ENCODE data around the gene GPR68.
"Not testable (repeated sequence)": the region's sequence is repeated elsewhere in the genome, so short reads cannot be mapped to it uniquely, and the experiment has no call there.

The GPR68 gene

DNA sequence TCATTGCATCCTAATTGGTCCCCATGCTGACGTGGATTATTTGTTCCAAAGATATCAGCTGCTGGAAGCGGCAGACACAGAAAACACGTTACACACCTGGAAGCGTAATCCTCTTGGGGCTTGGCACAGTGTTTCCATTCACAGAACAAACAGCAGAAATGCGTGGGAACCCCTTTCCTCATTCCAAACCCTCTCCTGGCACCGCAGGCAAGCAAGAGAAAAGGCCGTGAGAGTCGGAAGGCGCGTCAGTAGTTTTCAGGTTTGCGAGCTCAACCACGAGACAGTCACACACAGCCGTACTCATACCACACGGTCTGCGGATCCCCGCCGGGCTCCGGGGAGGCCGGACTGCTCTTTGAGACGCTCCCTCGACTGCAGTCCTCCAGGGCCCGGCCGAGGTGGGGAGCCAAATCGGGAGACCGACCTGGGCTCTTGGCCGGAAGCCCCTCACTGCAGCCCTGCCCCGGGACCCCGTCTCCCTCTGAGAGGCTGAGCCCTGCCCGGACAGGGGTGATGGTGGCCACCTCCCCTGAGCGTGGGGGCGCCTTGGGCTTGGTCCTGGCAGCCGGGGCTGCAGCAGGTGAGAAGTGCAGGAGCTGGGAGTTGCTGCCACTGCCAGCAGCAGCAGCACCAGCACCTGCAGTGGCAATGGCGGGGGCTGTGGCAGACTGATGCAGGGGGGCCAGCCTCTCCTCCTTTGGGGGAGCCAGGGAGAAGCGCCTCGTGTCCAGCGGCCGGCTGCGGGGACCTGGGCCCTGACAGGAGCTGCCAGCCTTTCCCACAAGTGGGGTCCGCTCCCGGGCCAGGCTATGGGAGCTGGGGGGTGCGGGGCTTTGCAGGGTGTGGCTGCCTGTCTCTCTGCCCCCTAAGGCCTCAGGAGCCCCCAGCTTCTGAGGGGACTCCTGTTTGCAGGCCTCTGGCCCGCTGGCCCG, 28.1 kb upstream of the GPR68 start:
- no peak for DNase-seq (ENCODE audit: low read depth in 2 of 2)

GRCh38 chr14:91271639-91272038, 27.1 kb upstream of the GPR68 start:
- DNase-seq (ENCODE audit: low read depth in 2 of 2) = no peak

DNA sequence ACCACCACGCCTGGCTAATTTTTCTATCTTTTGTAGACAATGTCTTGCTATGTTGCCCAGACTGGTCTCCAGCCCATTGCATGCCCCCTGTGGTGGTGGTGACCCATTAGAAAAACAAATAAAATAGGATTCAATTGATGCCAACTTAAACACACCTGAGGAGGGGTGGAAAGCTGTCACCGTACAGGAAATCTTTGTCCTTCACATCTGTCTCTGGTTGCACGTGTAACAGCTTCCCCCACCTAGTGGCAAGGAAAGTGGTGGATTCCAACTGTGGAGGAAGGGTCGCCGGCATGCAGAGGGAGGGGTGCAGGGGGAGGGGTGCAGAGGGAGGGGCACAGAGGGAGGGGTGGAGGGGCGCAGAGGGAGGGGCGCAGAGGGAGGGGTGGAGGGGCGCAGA, 26.1 kb upstream of the GPR68 start:
- DNase-seq (ENCODE audit: low read depth in 2 of 2) = no peak

- no peak for DNase-seq (ENCODE audit: low read depth in 2 of 2)
Measured at GRCh38 chr14:91270188-91270587, 25.7 kb upstream of the GPR68 start.

DNA sequence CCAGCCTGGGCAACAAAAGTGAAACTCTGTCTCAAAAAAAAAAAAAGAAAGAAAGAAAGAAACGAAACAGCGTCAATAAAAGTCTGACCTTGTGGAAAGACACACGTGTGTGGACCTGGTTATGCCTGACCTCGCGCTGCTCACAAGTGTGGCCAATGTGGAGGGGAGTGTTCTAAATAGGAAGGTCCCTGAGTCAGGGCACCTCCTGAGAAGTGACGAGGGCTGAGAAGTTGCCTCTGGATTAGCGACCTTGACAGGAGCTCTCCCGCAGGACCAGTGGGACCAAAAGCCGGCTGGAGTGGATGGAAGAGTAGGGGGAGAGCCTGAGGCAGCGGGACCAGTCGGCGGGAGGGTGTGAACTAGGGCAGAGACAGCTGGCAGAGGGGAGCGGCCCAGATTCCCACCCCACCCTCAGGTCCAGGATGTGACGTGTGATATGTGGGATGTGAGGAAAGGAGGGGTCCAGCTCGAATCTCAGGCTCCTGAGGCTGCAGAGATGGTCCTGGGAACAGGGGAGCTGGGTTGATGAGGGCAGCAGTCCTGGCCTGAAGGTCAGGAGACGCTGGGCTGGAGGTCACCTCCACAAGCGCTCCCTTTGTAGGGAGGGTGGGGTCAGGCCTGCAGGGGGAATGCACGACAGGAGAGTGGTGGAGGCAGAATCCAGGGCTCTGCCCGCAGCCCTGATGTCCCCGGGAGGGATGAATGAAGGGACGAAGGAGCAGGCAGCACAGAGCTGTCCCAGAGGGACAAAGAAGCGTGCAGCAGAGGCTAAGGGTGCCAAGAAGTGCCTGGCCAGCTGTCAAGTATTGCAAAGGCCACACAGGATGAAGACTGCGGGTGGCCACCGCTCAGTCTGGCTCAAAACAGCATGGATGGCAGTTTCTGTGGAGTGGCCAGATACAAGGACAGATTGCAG, 24.8 kb upstream of the GPR68 start:
- DNase-seq (ENCODE audit: low read depth in 2 of 2) = no peak

GRCh38 chr14:91267965-91268437, 23.5 kb upstream of the GPR68 start:
- no peak for DNase-seq (ENCODE audit: low read depth in 2 of 2)

- not testable (repeated sequence) for DNase-seq (ENCODE audit: low read depth in 2 of 2)
Measured at GRCh38 chr14:91266276-91266675, 21.8 kb upstream of the GPR68 start.

DNA sequence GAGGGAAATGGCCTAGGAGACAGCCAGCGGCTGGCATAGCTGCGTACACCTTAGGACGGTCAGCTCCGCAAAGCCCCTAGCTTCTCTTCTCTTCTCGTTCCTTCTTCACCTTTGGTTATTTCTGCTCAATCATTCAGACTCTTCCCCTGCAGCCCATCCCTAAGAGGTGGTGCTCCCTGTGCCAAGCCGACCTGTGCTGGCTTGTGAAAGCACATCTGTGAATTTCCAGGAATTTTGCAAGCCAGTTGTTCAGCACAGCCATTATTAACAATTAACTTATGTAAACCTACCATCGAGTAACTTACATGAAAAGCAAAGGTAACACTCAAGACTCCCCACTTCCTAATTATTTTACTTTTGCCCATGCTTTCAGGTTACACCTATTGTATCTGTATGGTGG, 20.9 kb upstream of the GPR68 start:
- DNase-seq (ENCODE audit: low read depth in 2 of 2) = no peak

DNA sequence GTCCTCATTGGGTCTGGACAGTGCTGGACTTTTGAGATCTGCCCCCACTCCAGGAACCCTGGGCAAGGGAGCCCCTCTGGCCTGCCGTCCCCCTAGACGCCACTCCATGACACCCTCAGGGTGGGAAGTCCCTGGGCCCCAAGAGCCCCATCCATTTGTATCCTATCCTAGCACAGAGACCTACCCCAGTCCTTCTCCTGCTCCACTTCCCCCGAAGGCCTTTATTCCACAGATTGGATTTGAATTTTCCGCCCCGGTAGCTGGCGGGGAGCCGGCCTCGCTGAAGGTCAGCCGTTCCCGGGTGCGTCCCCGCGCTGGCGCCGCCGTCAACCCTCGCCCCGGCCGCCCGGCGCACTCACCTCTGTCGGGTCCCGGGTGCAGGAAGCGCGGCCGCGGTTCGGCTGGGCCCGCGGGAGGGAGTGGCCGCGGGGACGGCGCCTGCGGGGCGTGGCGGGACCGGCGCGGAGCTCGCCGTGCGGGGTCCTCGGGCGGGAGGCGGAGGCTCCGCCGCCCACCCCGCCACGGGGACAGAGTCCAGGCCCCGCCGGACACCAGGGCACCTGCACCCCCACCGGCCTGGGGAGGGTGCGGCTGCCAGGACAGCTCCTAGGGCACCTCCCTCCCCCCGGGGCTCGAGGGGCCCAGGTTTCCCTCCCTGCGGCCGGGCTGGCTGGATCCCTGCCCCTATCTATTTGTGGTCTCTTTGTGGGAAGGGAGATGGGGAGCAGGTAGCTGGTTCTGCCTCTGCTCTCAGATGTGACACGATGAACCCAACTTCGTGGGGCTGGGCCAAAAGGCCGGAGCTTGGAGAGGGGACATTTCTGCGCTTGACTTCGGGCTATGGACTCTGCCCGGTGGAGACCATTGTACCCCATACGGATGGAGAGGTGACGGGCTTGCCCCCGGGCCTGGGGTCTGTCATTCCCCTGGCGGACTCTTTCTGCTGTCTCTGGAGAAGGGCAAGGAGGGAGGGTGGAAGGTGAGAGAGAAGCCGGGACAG, 19.9 kb upstream of the GPR68 start:
- DNase-seq (ENCODE audit: low read depth in 2 of 2) = no peak

DNA sequence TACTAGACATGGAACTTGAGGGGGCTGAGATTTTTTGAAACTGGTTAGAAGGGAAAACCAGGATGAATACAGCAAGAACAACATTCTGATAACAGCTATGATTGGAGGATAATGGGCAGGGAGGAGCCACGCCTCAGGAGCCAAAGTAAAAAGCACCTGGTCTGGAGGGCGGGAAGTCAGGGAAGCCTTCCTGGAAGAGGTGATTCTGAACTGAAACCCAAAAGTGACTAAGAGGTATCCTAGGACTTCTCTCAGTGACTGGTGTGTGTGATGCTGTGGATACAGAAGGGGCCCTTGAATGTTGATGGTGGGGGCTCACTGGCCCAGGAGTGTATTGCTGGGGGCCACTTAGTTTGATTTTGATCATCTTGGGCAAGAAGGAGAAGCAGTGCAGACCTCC, 18.8 kb upstream of the GPR68 start:
- no peak for DNase-seq (ENCODE audit: low read depth in 2 of 2)

GRCh38 chr14:91261986-91262549, 17.6 kb upstream of the GPR68 start:
- no peak for DNase-seq (ENCODE audit: low read depth in 2 of 2)

DNA sequence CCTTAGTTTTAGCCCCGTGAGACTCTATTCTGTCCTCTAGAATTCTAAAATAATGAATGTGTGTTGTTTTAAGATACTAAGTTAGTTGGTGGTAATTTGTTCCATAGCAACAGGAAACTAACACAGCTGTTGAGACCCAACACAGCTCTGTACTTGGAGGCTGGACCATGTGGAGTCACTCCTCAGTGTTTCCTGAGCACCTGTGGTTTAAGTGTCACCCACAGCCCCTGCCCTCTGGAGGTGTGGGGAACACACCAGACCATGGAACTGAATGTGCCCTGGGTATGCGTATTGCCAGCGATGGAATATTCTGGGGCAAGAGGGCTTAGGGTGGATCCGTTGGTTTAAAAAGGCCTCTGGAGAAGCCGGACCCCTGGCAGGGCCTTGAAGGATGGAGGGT, 16.6 kb upstream of the GPR68 start:
- no peak for DNase-seq (ENCODE audit: low read depth in 2 of 2)

DNA sequence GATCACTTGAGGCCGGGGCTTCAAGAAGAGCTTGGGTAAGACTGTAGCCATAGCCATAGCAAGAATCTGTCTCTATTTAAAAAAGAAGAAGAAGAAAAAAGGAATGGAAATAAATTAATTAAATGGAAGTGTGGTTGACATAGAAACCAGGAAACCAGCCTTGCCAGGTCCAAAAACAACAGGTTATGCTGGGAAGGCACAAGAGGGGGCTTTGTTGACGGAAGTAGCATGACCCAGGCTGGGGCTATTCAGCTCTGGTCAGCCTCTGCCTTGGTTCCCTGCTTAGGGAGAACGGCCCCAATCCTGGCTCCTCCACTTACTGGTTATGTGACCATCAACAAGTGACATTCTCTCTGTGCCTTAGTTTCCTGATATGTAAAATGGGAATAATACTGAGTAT, 14.4 kb upstream of the GPR68 start:
- DNase-seq (ENCODE audit: low read depth in 2 of 2) = no peak

- no peak for DNase-seq (ENCODE audit: low read depth in 2 of 2)
Measured at GRCh38 chr14:91258011-91258618, 13.6 kb upstream of the GPR68 start.

DNA sequence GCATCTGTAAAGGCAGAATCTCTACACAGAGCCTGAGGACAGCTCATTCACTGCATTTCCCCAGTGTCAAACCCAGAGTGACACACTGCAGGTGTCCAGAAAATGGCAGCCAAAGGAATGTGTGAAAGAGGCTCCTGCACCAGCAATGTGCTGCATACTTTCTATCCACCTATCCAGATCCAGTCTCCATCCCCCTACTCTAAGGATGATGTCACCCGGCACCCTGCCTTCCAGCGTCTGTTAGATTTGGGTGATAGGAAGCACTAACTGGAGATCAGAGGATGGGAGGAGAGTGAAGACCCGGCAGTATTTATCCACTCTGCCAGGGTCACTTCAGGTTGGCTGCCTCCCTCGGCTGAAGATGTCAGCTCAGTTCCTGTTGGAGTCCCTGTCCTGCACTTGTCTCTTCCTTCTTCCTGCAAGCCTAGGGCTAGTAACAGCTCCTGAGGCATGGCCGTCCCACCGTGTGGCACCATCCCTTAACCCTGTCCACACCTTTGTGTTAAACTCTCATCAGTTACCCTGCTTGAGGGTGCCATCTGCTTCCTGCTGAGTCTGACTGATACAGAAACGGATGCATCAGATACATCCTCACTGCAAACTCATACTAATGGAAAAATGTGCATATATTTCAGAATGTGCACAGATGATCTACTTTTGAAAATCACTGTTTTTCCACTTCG, 13.0 kb upstream of the GPR68 start:
- no peak for DNase-seq (ENCODE audit: low read depth in 2 of 2)

DNA sequence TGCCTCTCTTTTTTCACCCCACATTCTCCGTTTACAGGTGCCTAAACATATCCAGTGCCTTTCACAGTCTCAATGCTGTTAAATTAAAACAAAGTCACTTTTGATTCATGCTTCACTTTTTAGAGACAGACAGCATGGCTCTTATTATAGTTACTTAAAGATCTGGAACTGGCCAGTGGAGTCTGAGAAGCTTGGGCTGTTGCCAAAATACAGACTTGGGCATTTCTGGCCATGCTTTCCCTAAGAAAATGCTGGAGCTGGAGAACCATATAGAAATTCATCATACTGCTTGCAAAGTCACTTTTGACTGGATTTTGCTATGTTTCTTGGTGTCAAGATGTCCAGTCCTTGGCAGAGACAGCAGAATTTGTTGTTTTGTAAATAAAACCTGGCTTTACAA, 12.2 kb upstream of the GPR68 start:
- no peak for DNase-seq (ENCODE audit: low read depth in 2 of 2)

DNA sequence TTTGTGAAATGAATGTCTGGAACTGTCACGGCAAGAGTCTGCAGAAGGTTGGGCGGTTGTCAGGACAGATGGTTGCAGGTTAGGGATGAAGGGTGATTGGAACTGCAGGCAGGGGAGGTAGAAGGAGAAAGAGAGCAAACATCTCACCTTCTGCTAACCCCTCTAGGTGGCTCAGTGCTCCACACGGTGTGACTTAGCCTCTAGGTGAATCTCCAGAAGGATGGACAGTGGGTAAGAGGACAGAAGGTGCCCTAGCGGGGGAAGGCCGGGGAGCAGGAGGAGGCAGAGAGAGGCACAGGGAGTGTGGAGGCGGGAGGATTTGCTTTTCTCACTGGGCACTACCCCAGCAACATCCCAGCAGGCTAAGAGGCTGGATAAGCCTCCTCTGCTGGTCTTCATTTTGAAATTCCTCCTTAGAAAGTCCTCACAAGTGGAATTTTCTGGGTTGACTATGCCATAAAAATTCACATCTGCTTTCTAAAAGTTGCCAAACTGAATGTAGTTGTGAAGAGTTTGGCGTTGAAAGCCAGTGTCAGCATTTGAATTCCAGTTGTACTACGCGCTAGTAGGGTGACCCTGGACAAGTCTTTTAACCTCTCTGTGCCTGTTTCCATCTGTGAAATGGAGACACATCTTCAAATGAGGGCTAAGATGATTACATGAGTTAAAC, 10.7 kb upstream of the GPR68 start:
- DNase-seq (ENCODE audit: low read depth in 2 of 2) = no peak

DNA sequence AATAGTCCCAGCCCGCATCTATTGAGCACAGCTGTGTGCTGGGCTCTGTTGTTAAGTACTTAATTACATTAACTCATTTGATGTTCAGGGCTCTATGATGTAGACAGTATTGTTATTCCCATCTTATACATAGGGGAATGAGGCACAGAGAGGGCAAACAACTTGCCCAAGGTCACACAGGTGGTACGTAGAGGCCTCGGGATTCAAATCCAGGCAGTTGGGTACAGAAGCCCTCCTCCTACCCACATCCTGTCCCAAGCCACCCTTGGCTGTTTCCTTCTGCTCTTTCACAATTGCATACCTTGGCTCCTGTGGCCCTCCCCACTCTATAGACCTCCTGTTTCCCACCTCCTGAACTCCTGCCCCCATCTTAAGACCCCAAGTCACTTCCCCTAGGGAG, 10.0 kb upstream of the GPR68 start:
- no peak for DNase-seq (ENCODE audit: low read depth in 2 of 2)

GRCh38 chr14:91253795-91254323, 9.4 kb upstream of the GPR68 start:
- DNase-seq (ENCODE audit: low read depth in 2 of 2) = no peak
